ENCODE results near the gene ATOH8. TPM values are rescaled to one million over a fixed set of nuclear protein-coding genes. Genes with fewer than 3 reads are reported as not detected.

Gene ATOH8
- total RNA-seq, 3 donors from 2014 or later = 1.9 to 8.7 (median 2.8) TPM

GRCh38 chr2:85794038-85794441 is 40.2 kb downstream of the ATOH8 start:
- H3K4me3 ChIP-seq = no peak overlapping the region
- TF ChIP-seq CTCF (IDR thresholded peaks at IDR 0.05) = no peak
- H3K36me3 ChIP-seq (ENCODE audit: low read depth) = no peaks in the 10 kb centered on the region
- DNase-seq (no peak), ATAC-seq (no peak)
- no peaks in the 10 kb centered on the region for H3K4me1 ChIP-seq (ENCODE audit: low read depth)
- intact Hi-C loops (cut with DNase I, micrococcal nuclease) = no loop called here
- H3K9me3 ChIP-seq = no peaks in the 10 kb centered on the region

GRCh38 chr2:85794491-85795121 is 40.8 kb downstream of the ATOH8 start:
- DNase-seq (no peak), ATAC-seq (no peak)
- Histone ChIP-seq H3K9me3 (no peaks in the 10 kb centered on the region), H3K4me3 (no peak overlapping the region), H3K36me3 (ENCODE audit: low read depth) (no peaks in the 10 kb centered on the region), H3K4me1 (ENCODE audit: low read depth) (no peaks in the 10 kb centered on the region)
- no peak for TF ChIP-seq CTCF (IDR thresholded peaks at IDR 0.05)
- intact Hi-C loops (cut with DNase I, micrococcal nuclease) = no loop called here

GRCh38 chr2:85795331-85796045 is 41.7 kb downstream of the ATOH8 start:
- intact Hi-C loops (cut with DNase I, micrococcal nuclease) = no loop called here
- DNase-seq (no peak), ATAC-seq (no peak)
- H3K9me3 ChIP-seq = no peaks in the 10 kb centered on the region
- H3K4me3 ChIP-seq = no peak overlapping the region
- no peaks in the 10 kb centered on the region for H3K36me3 ChIP-seq (ENCODE audit: low read depth)
- H3K4me1 ChIP-seq (ENCODE audit: low read depth) = no peaks in the 10 kb centered on the region
- no peak for TF ChIP-seq CTCF (IDR thresholded peaks at IDR 0.05)

GRCh38 chr2:85796046-85796340 is 42.2 kb downstream of the ATOH8 start:
- Histone ChIP-seq H3K36me3 (ENCODE audit: low read depth) (no peaks in the 10 kb centered on the region), H3K4me3 (no peak overlapping the region), H3K9me3 (no peaks in the 10 kb centered on the region), H3K4me1 (ENCODE audit: low read depth) (no peaks in the 10 kb centered on the region)
- DNase-seq (no peak), ATAC-seq (no peak)
- TF ChIP-seq CTCF (IDR thresholded peaks at IDR 0.05) = no peak
- intact Hi-C loops (cut with DNase I, micrococcal nuclease) = no loop called here

GRCh38 chr2:85796341-85797262 is 42.8 kb downstream of the ATOH8 start:
- TF ChIP-seq CTCF (IDR thresholded peaks at IDR 0.05) = no peak
- ATAC-seq (no peak), DNase-seq (no peak)
- intact Hi-C loops (cut with DNase I, micrococcal nuclease) = no loop called here
- no peaks in the 10 kb centered on the region for H3K36me3 ChIP-seq (ENCODE audit: low read depth)
- no peaks in the 10 kb centered on the region for H3K9me3 ChIP-seq
- H3K4me3 ChIP-seq = no peak overlapping the region
- H3K4me1 ChIP-seq (ENCODE audit: low read depth) = no peaks in the 10 kb centered on the region
